Activated CD8-positive, alpha-beta memory T cell treated with anti-CD3 and anti-CD28 coated beads, Interleukin-2, amount 10 ng/mL, durations not matched to agents 7 days and 5 days (primary cell): ENCODE data around the gene HMBS. TPM values are rescaled to one million over a fixed set of nuclear protein-coding genes. Genes with fewer than 3 reads are reported as not detected.
A peak's percentile ranks its signal among the peaks of the same experiment; 100 is the strongest.
"Not testable (repeated sequence)": the region's sequence is repeated elsewhere in the genome, so short reads cannot be mapped to it uniquely, and the experiment has no call there.

Experiments
- ATAC-seq: fragments of 150-1000 bp; cut with Tn5 transposase; one replicate; pipeline ENCODE4 v1.10.0; 2021; ENCODE audit warnings: moderate library complexity
- CTCF ChIA-PET: fragments of 350-600 bp; sonication (Branson Sonifier 250); formaldehyde crosslinking; loops from one replicate; lab custom pipeline; 2021; ENCODE audit warnings: antibody characterized with exemption; lab: Charles Lee
- DNase-seq: peaks from one replicate; pipeline ENCODE4 v3.0.0-alpha.2; 2020
- H3K27ac Mint-ChIP-seq: one replicate; pipeline ENCODE4 v1.8.0; 2021; ENCODE audit warnings: mild to moderate bottlenecking, mixed read lengths
- H3K27me3 Mint-ChIP-seq: one replicate; pipeline ENCODE4 v1.8.0; 2021; ENCODE audit warnings: mixed read lengths
- H3K36me3 Mint-ChIP-seq: one replicate; pipeline ENCODE4 v1.8.0; 2021; ENCODE audit warnings: mild to moderate bottlenecking, mixed read lengths
- H3K4me1 Mint-ChIP-seq: one replicate; pipeline ENCODE4 v1.8.0; 2021; ENCODE audit warnings: mixed read lengths
- H3K4me3 Mint-ChIP-seq: one replicate; pipeline ENCODE4 v1.8.0; 2021; ENCODE audit warnings: mild to moderate bottlenecking, moderate library complexity, mixed read lengths
- H3K9me3 Mint-ChIP-seq: one replicate; pipeline ENCODE4 v1.8.0; 2022; ENCODE audit warnings: low read depth, mixed read lengths
- total RNA-seq, 2 experiments: library from RNA; stranded (reverse); gene quantifications; one replicate each; pipeline ENCODE4 v1.2.3, GENCODE V29; 2021

The HMBS gene
- total RNA-seq, 2 experiments from 2014 or later = 26.6 to 36.7 TPM

DNA sequence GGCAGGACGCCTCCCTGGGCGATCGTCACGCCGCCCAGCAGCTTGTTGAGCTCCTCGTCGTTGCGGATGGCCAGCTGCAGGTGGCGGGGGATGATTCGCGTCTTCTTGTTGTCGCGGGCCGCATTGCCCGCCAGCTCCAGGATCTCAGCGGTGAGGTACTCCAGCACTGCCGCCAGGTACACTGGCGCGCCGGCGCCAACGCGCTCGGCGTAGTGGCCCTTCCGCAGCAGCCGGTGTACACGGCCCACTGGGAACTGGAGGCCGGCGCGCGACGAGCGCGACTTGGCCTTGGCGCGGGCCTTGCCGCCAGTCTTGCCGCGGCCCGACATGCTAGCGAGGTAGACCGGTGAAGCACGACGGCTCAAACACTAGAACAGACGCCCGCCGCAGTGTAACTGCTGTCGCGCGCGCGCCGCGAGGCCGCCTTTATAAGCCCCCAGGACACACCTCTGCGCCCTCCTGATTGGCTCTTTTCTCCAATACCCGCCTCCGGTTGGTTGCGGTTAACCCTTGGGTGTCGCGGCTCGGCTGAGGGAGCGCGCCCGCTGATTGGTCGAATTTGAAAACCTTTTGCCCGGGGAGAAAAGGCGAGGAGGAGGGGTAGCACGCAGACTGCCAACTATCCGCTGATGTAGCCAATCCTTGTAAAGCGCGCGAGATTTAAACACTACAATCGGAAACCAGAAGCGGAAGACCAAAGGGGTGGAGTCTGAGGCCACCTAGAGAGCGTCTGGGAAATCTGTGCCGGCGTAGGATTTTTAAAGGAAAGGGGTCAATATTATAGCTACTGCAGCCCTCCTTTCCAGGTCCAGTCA is 10.6 kb downstream of the HMBS start:
- Mint-ChIP-seq H3K36me3 (peaks cover 59% of the 10 kb centered on the region), H3K27ac (peak overlapping the region; percentile 94), H3K4me3 (peak overlapping the region; percentile 93), H3K9me3 (no peaks in the 10 kb centered on the region), H3K4me1 (peaks cover 52% of the 10 kb centered on the region), H3K27me3 (peaks cover 2% of the 10 kb centered on the region)
- CTCF ChIA-PET = interaction anchor here (0.8 to 3.9 kb wide), 8 partner anchors 10 to 182 kb away, joined by 3 to 27 read pairs (median 4); partner anchors contain the start of genes C2CD2L, HMBS and VPS11
- ATAC-seq (peak; percentile 79), DNase-seq (peak; percentile 100)

DNA sequence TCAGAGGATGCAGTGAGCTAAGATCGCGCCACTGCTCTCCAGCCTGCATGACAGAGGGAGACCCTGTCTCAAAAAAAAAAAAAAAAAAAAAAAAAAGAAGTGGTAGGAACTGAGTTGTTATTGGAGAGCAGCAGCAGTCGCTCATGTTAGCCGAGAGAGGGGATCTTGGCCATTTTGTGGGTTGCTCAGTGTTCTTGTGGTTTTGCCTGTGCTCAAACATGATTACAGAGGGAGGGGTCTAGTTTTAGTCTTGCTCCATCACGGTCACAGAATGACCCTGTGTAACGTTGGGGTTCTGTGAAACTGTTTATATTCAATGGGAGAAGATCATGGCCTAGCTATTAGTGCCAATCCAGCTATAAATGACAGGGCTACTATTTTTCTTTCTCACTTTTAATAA is 15.0 kb downstream of the HMBS start:
- ATAC-seq (no peak), DNase-seq (no peak)
- H3K27me3 Mint-ChIP-seq = peaks cover 2% of the 10 kb centered on the region
- H3K4me1 Mint-ChIP-seq = peaks cover 44% of the 10 kb centered on the region
- peak overlapping the region; percentile 92 for H3K4me3 Mint-ChIP-seq
- H3K27ac Mint-ChIP-seq = peak overlapping the region; percentile 96
- no peaks in the 10 kb centered on the region for H3K9me3 Mint-ChIP-seq
- CTCF ChIA-PET = interaction anchor here (0.9 to 2.1 kb wide), 6 partner anchors 10 to 76 kb away, joined by 3 to 5 read pairs (median 3); partner anchors contain the start of gene HINFP
- H3K36me3 Mint-ChIP-seq = peaks cover 34% of the 10 kb centered on the region

DNA sequence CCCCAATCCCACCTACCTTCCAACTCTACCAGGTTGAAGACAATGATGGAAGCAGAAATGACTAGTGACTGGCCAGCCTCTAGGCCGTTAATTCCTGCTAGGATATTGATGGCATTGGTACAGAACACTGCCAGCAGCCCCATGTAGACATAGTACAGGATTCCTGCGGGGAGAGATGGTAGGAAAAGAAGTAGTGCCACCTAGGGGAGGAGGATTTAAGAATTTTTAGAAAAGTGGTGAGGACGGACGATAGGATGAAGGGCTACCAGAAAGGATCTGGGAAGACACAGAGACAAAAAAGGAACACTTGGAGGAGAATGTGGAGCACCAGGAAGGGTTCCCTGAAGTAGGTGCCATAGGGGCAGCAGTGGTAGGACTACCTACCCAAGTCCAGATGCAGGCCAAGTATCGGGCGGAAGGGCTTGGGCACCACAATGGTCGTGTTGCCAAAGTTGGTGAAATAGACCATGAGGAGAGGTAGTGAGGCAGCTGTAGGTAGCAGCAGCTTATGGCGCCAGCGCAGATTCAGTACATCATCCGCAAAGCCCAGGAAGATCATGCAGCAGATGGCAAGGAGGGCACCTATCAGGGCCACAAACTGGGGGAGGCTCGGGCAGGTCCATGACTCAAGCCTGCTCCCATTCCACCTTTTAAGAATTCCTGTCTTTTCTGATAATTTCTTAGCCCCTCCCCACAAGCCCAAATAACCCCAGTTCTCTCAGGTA is 15.7 kb downstream of the HMBS start:
- DNase-seq (no peak), ATAC-seq (no peak)
- Mint-ChIP-seq H3K27me3 (peaks cover under 1% of the 10 kb centered on the region), H3K4me3 (peak overlapping the region; percentile 92), H3K4me1 (peaks cover 45% of the 10 kb centered on the region), H3K36me3 (peaks cover 29% of the 10 kb centered on the region), H3K9me3 (no peaks in the 10 kb centered on the region), H3K27ac (peak overlapping the region; percentile 96)
- CTCF ChIA-PET = interaction anchor here (0.9 to 1.5 kb wide), 4 partner anchors 9 to 76 kb away, joined by 3 to 4 read pairs (median 3); no protein-coding TSS in a partner anchor

DNA sequence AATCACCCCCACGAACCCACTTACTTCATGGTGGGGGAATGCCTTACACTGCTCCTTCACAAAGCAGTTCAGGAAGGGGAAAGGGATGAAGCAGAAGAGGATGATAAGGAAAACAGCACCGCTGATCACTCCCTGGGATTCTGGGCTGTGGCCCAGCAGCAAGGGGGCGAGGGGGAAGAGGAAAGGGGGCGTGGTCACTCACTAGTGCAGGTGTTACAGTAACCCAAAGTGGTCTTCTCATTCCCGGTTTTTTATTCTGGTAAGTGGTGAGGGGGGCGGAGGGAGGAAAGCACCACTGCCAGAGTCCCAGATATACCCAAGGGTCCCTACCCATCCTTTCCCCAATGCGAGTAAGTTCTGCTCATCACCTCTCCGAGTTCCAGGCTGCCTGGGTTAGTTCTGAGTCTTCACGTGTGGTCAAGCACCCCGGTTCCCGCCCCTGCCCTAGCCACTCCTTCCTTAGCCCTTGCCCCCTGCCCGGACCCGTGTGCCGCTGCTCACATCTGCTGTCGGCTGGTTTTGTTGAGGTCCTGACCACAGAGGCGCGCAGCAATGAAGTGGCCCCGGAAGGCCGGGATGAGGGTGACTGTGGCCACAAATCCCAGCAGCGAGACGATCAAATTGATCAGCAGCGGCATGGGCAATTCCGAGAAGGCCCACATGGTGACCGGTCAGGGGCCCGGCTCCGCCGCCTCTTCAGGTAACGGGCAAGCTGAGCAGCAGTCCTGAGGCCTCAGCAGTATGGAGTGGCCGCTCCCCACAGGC is 16.5 kb downstream of the HMBS start:
- DNase-seq (peak; percentile 70), ATAC-seq (peak; percentile 37)
- no peaks in the 10 kb centered on the region for H3K27me3 Mint-ChIP-seq
- H3K36me3 Mint-ChIP-seq = peaks cover 26% of the 10 kb centered on the region
- H3K9me3 Mint-ChIP-seq = no peaks in the 10 kb centered on the region
- peak overlapping the region; percentile 96 for H3K27ac Mint-ChIP-seq
- CTCF ChIA-PET = interaction anchor here (1.0 to 2.1 kb wide), 10 partner anchors 10 to 222 kb away, joined by 3 to 5 read pairs (median 4); partner anchors contain the start of genes CBL, CENATAC and VPS11
- H3K4me1 Mint-ChIP-seq = peaks cover 42% of the 10 kb centered on the region
- H3K4me3 Mint-ChIP-seq = peak overlapping the region; percentile 92

DNA sequence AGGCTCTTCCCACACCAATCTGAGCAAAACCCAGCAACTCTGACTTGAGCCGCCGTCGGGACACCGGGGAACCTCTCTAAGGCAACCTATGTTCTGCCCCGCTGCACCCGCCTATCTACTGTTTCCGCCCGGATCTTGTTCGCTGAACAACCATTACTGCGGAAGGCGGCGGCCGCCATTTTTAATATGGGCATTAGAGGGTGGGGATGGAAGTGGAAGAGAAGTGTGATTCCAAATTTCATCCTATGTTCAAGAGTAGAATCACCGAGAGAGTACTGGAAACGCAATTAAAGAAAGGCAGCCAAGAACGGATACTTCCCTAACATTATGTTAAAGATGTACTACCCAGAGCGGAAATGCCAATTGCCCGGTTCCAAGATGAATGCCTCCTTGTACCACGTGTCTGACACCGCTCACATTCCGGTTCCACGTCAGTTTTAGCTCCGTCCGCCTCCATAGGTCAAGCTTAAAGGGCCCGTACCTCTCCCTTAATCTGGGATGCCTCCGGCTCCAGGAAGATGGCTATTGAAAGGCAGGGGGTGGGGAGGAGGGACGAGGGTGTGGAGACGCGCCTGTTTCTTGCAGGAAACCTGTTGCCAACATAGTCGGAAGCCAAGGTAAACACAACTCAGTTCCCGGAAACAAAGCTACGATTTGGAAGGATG is 17.2 kb downstream of the HMBS start, which contains the start of gene DPAGT1:
TSS of gene DPAGT1 (minus strand) at position 95 of the 665 bp plus-strand sequence. CDS start 198 bp downstream, outside the sequence.
- DNase-seq (peak; percentile 92), ATAC-seq (peak; percentile 87)
- H3K27me3 Mint-ChIP-seq = no peaks in the 10 kb centered on the region
- H3K36me3 Mint-ChIP-seq = peaks cover 25% of the 10 kb centered on the region
- H3K27ac Mint-ChIP-seq = peak within 1 kb of the TSS; percentile 96
- CTCF ChIA-PET = interaction anchor here (0.8 to 2.1 kb wide), 18 partner anchors 10 to 222 kb away, joined by 3 to 5 read pairs (median 4); partner anchors contain the start of genes CBL, CENATAC, NLRX1 and VPS11
- H3K4me3 Mint-ChIP-seq = peak within 1 kb of the TSS; percentile 92
- H3K4me1 Mint-ChIP-seq = peaks cover 43% of the 10 kb centered on the region
- H3K9me3 Mint-ChIP-seq = no peaks in the 10 kb centered on the region

DNA sequence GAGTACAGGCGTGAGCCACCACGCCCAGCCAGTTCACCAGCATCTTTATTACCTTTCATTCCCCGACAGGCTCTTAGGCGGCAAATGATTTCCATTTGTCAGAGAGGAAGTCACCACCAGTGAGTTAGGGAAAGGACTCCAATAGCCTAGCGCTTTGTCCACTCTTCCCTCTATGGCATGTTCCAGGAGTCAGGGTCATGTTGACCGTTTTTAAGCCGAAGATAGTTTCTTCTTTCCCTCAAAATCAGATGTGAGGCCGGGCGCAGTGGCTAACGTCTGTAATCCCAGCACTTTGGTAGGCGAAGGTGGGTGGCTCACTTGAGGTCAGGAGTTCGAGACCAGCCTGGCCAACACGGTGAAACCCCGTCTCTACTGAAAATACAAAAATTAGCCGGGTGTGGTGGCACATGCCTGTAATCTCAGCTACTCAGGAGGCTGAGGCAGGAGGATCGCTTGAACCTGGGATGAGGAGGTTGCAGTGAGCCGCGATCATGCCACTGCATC is 18.5 kb downstream of the HMBS start:
- Mint-ChIP-seq H3K36me3 (peaks cover 12% of the 10 kb centered on the region), H3K4me1 (peaks cover 41% of the 10 kb centered on the region), H3K4me3 (peak overlapping the region; percentile 92), H3K27ac (peak overlapping the region; percentile 96)
- CTCF ChIA-PET = interaction anchor here (0.7 to 2.1 kb wide), 8 partner anchors 14 to 218 kb away, joined by 3 to 5 read pairs (median 4); partner anchors contain the start of genes CBL and SLC37A4
- not testable (repeated sequence) for ATAC-seq, H3K27me3 Mint-ChIP-seq, DNase-seq, H3K9me3 Mint-ChIP-seq

DNA sequence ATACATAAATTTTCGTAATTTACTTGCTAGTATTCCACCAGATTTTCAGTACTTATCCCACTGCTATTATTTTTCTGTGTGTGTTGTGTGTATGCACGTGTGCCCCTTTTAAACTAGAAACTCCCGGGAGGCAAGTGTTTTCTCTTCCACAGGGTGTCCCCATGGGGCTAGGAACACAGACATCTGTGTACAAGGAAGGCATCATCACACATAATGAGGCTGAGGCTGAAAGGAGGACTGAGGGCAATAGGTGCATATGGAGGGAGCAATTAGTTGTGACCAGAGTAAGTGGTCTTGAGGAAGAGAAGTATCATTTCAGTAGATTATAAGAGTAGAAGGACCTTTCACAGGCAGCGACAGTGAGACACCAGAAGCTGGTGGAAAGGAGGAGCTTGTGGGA is 19.1 kb downstream of the HMBS start:
- Mint-ChIP-seq H3K4me3 (peak overlapping the region; percentile 92), H3K4me1 (peaks cover 42% of the 10 kb centered on the region), H3K27me3 (no peaks in the 10 kb centered on the region), H3K36me3 (peaks cover 7% of the 10 kb centered on the region), H3K9me3 (no peaks in the 10 kb centered on the region), H3K27ac (peak overlapping the region; percentile 67)
- ATAC-seq (no peak), DNase-seq (no peak)
- CTCF ChIA-PET = no interaction called here

DNA sequence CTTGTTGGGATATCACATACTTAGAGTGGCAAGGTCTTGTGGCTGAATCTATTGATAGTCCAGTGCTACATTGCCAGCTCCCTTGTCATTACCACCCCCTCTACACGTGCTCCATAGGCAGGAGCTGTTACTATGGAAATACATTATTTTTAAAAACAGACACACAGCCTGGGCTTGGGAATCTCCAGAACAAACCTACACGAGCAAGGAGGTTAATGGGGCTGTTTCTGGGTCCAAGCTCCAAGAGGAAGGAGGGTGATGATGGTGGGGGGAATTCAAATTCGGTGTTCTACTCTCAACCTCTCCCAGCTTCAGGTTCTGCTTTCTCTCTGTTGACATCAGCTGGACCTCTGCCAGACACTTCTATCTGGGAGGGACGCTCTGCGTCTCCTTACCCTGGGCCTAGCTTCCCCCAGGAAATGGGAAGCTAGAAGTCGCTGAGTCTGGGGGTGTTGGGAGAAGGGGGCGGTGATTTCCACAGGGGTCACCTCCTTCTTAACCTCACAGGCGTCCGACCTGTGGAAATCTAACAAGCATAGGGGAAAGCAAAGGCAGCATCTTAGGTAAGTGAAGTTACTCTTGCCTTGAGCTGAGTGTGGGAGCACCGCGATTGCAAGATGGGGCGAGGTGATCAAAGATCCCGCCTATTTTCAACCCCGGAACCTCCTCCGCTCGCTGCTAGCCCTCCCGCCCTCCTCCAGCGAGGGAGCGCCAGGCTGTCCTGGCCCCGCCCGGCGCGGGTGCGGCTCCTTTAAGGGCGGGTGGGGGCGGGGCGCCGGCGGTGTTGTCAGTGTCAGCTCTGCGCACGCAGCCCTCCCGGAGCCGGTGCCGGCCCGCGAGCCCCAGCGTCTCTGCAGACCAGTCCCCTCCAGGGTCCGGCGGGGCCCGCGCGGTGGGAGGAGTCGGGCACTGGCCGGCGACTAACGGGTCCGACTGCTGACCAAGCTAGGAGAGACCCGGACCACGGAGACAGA is 22.2 kb downstream of the HMBS start, which contains the start of gene C2CD2L:
TSS of gene C2CD2L (plus strand) at position 781 of the 974 bp plus-strand sequence. CDS start 398 bp downstream, outside the sequence.
- peak within 1 kb of the TSS; percentile 80 for H3K4me3 Mint-ChIP-seq
- ATAC-seq = peak; percentile 89
- peaks cover 12% of the 10 kb centered on the region for H3K36me3 Mint-ChIP-seq
- peak within 1 kb of the TSS; percentile 93 for H3K27ac Mint-ChIP-seq
- peak; percentile 95 for DNase-seq
- H3K27me3 Mint-ChIP-seq = no peaks in the 10 kb centered on the region
- H3K4me1 Mint-ChIP-seq = peaks cover 45% of the 10 kb centered on the region
- CTCF ChIA-PET = interaction anchor here (0.8 to 2.0 kb wide), 16 partner anchors 9 to 233 kb away, joined by 3 to 15 read pairs (median 5); partner anchors contain the start of genes C1QTNF5, CBL, HINFP and HMBS
- no peaks in the 10 kb centered on the region for H3K9me3 Mint-ChIP-seq

DNA sequence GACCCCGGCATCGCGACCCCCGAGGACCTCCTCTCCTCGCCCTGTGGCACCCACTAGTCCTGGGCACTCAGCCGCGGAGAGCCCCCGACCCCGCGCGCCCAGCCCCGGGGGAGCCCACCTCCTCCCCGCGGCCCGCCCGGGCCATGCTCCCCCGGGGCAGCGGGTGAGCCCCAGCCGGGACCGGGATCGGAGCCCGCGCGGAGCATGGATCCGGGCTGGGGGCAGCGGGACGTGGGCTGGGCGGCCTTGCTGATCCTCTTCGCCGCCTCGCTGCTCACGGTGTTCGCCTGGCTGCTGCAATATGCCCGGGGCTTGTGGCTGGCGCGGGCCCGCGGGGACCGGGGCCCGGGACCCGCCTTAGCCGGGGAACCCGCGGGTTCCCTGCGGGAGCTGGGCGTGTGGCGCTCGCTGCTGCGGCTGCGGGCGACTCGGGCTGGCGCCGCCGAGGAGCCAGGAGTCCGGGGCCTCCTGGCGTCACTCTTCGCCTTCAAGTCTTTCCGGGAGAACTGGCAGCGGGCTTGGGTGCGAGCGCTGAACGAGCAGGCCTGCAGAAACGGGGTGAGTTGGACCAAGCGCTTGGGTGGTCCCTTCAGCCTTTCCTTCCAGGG is 23.0 kb downstream of the HMBS start:
- CTCF ChIA-PET = interaction anchor here (0.8 to 2.0 kb wide), 11 partner anchors 9 to 274 kb away, joined by 3 to 15 read pairs (median 5); partner anchors contain the start of genes CBL, HINFP, HMBS and NLRX1
- Mint-ChIP-seq H3K4me3 (peak overlapping the region; percentile 80), H3K27me3 (no peaks in the 10 kb centered on the region), H3K9me3 (no peaks in the 10 kb centered on the region), H3K27ac (peak overlapping the region; percentile 70), H3K36me3 (peaks cover 15% of the 10 kb centered on the region), H3K4me1 (peaks cover 43% of the 10 kb centered on the region)
- DNase-seq (no peak), ATAC-seq (peak; percentile 20)

DNA sequence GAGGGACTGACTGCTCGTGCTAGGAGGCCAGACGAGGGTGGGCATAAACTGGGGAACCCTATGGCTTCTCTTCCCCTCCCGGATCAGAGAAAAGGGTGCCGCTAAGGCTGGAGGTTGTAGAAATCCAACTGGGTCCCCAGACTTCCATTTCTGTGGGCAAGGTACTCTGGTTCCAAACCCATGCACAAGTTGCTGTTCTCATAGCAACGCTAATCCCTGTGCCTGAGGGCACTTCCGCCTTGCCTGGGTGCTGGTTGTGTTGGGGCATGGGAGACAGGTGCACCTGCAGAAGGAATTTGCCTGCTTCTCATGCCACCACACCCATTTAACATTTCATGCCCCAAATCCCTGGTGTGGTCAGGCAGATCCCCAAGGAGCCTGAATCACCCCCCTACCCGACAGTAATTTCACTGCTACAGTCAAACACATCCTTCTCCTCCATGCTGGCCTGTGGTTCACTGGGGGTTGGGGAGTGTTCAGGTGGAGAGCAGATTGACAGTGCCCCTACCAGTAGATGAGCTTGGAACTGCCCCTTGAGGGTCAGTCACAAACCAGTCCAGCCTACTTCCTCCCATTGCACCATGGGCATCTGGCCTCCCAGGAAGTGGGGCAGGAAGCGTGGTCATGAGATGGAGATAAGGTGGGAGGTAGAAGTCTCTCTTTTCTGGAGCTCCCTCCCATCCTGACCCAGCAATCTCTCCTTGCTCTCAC is 23.6 kb downstream of the HMBS start:
- Mint-ChIP-seq H3K27me3 (no peaks in the 10 kb centered on the region), H3K9me3 (no peaks in the 10 kb centered on the region), H3K36me3 (peaks cover 20% of the 10 kb centered on the region), H3K4me3 (peak overlapping the region; percentile 80), H3K27ac (peak overlapping the region; percentile 70), H3K4me1 (peaks cover 41% of the 10 kb centered on the region)
- peak; percentile 37 for ATAC-seq
- peak; percentile 66 for DNase-seq
- CTCF ChIA-PET = interaction anchor here (0.5 to 2.0 kb wide), 14 partner anchors 10 to 274 kb away, joined by 3 to 9 read pairs (median 3); partner anchors contain the start of genes HINFP, HMBS, NLRX1 and USP2
